Measurements from ENCODE around the gene IL16. TPM values are rescaled to one million over a fixed set of nuclear protein-coding genes. Genes with fewer than 3 reads are reported as not detected.

The IL16 gene
- total RNA-seq, 2 donors from 2014 or later = 11.1 to 17.1 TPM

DNA sequence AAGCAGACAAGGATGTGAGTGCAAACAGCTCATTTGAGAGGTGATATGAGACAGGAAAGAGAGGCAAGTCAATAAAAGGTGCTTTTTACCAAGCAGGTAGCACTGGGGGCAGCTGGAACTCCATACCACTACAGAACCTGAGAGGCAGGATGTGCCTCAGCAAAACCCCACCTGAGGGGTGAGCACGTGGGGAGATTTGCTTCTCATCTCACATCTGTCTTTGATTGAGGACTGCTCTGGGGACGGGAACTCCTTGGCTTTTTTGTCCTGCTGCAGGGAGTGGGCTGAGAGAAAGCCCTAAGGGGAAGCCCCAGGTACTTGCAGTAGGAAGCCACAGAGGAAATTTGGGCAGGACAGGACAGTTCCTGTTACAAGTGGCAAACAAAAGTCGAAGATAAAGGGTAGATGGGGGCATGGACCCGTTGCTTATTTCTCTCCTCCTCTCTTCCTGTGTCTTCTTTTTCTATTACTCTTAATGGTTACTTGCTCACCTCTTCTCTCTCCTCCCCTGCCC is 35.5 kb upstream of the IL16 start:
- no peak for TF ChIP-seq CTCF (IDR thresholded peaks at IDR 0.05)
- no peak overlapping the region for H3K27ac ChIP-seq
- ATAC-seq (ENCODE audit: insufficient number of reproducible peaks, low FRiP score, low read depth) = no peak

GRCh38 chr15:81161851-81162250 is 34.8 kb upstream of the IL16 start:
- no peak for TF ChIP-seq CTCF (IDR thresholded peaks at IDR 0.05)
- Histone ChIP-seq H3K27ac (no peak overlapping the region), H3K9me3 (no peaks in the 10 kb centered on the region), H3K4me1 (ENCODE audit: control insufficient read depth in 1 of 2, low read depth in 2 of 2) (no peaks in the 10 kb centered on the region), H3K36me3 (no peaks in the 10 kb centered on the region), H3K27me3 (replicated peaks; ENCODE audit: insufficient read depth) (no peaks in the 10 kb centered on the region), H3K4me3 (no peak overlapping the region)
- DNase-seq (ENCODE audit: low spot score) = no peak
- no peak for ATAC-seq (ENCODE audit: insufficient number of reproducible peaks, low FRiP score, low read depth)

More for the DNA sequence above, 35.5 kb upstream of the IL16 start:
- no peak for DNase-seq (ENCODE audit: low spot score)
- Histone ChIP-seq H3K36me3 (no peaks in the 10 kb centered on the region), H3K4me3 (no peak overlapping the region), H3K27me3 (replicated peaks; ENCODE audit: insufficient read depth) (no peaks in the 10 kb centered on the region), H3K4me1 (ENCODE audit: control insufficient read depth in 1 of 2, low read depth in 2 of 2) (no peaks in the 10 kb centered on the region), H3K9me3 (no peaks in the 10 kb centered on the region)

- DNase-seq (ENCODE audit: low spot score) (no peak), ATAC-seq (ENCODE audit: insufficient number of reproducible peaks, low FRiP score, low read depth) (no peak)
- H3K4me3 ChIP-seq = no peak overlapping the region
- H3K36me3 ChIP-seq = no peaks in the 10 kb centered on the region
- TF ChIP-seq CTCF (IDR thresholded peaks at IDR 0.05) = no peak
- H3K27ac ChIP-seq = no peak overlapping the region
- H3K27me3 ChIP-seq (replicated peaks; ENCODE audit: insufficient read depth) = no peaks in the 10 kb centered on the region
- peaks cover 0 to 5% of the 10 kb centered on the region in 2 donors for H3K4me1 ChIP-seq (ENCODE audit: control insufficient read depth in 1 of 2, low read depth in 2 of 2)
- H3K9me3 ChIP-seq = no peaks in the 10 kb centered on the region
Measured at GRCh38 chr15:81163961-81164800, 32.5 kb upstream of the IL16 start.

GRCh38 chr15:81165535-81165934 is 31.1 kb upstream of the IL16 start:
- no peak for ATAC-seq (ENCODE audit: insufficient number of reproducible peaks, low FRiP score, low read depth)
- Histone ChIP-seq H3K27ac (no peak overlapping the region), H3K36me3 (no peaks in the 10 kb centered on the region), H3K27me3 (replicated peaks; ENCODE audit: insufficient read depth) (no peaks in the 10 kb centered on the region), H3K4me1 (ENCODE audit: control insufficient read depth in 1 of 2, low read depth in 2 of 2) (peaks cover 0 to 5% of the 10 kb centered on the region in 2 donors), H3K4me3 (no peak overlapping the region), H3K9me3 (no peaks in the 10 kb centered on the region)
- TF ChIP-seq CTCF (IDR thresholded peaks at IDR 0.05) = no peak
- no peak for DNase-seq (ENCODE audit: low spot score)

DNA sequence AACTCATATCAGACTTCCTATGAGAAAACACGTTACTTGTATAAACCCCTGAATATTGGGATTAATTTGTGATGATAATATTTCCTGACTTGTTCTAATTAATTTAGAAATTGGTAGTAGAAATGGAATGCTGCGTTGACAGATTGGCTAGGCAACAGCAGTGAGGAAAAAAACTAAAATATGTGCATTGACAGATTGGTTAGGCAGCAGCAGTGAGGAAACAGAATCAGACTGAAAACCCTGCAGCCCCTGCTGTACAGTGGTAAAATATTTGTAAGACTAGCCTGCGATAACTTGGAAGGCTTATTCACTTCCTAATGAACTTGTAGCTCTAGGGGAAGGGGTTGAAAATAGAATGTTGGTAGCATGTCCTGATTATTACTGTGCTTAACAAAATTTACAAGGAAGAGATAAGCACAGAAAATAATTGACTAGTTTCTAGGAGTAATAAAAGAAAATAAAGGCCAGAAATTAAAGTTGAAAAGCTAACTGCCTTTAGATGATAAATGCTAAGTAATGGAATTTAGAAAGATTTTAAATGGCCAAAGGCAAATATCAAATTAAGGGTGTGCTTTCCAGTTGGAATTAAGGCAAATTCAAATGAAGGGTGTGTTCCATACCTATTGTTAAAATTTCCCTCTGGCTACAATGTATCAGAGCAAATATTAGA is 29.9 kb upstream of the IL16 start:
- Histone ChIP-seq H3K27me3 (replicated peaks; ENCODE audit: insufficient read depth) (no peaks in the 10 kb centered on the region), H3K4me1 (ENCODE audit: control insufficient read depth in 1 of 2, low read depth in 2 of 2) (peaks cover 0 to 5% of the 10 kb centered on the region in 2 donors), H3K9me3 (no peaks in the 10 kb centered on the region), H3K36me3 (no peaks in the 10 kb centered on the region), H3K4me3 (no peak overlapping the region), H3K27ac (no peak overlapping the region)
- no peak for ATAC-seq (ENCODE audit: insufficient number of reproducible peaks, low FRiP score, low read depth)
- DNase-seq (ENCODE audit: low spot score) = no peak
- TF ChIP-seq CTCF (IDR thresholded peaks at IDR 0.05) = no peak
